Transverse colon (tissue), 4 donors: ENCODE measurements around the gene GRK3.

Source experiments
- EP300 ChIP-seq: sonication (generic); formaldehyde crosslinking; IDR thresholded peaks from one replicate; pipeline ENCODE4 v1.6.1; 2017; ENCODE audit warnings: antibody characterized with exemption, low read depth
- POLR2AphosphoS5 ChIP-seq, 3 donors: sonication (generic); formaldehyde crosslinking; IDR thresholded peaks; one replicate each; pipeline ENCODE4 v1.6.1; 2016; ENCODE audit warnings: antibody characterized with exemption in 3 of 3
- TF ChIP-seq, protein P1 (sequence below), 5 experiments: fragments of 200-600 bp in 3 of 5; fragments of 450-650 bp in 2 of 5; sonication (generic) in 3 of 5; IDR thresholded peaks; 1 replicate in 2 of 5; 2 replicates in 3 of 5; pipeline ENCODE4 v1.5.1; 2016 to 2017; ENCODE audit warnings: antibody characterized with exemption in 5 of 5, inconsistent platforms in 3 of 5, mild to moderate bottlenecking in 2 of 5, moderate library complexity in 1 of 5

DNA sequence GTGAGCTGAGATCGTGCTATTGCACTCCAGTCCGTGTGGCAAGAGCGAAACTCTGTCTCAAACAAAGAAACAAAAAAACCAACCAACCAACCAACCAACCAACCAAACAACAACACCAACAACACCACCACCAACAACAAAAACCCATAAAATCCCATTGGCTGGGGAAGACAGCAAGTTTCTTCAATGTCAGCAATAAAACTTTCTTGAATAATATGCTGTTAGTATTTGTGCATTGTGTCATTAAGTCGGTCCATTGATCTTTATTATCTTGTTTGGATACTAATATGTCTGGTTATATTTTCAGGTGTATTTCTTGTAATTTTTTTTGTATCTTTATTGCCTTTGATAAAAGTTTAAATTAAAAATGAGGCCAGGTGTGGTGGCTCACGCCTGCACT lies 9.4 kb downstream of the GRK3 start:
- no peak for TF ChIP-seq POLR2AphosphoS5 (IDR thresholded peaks at IDR 0.05)
- TF ChIP-seq EP300 = no peak
- TF ChIP-seq, protein P1, sequence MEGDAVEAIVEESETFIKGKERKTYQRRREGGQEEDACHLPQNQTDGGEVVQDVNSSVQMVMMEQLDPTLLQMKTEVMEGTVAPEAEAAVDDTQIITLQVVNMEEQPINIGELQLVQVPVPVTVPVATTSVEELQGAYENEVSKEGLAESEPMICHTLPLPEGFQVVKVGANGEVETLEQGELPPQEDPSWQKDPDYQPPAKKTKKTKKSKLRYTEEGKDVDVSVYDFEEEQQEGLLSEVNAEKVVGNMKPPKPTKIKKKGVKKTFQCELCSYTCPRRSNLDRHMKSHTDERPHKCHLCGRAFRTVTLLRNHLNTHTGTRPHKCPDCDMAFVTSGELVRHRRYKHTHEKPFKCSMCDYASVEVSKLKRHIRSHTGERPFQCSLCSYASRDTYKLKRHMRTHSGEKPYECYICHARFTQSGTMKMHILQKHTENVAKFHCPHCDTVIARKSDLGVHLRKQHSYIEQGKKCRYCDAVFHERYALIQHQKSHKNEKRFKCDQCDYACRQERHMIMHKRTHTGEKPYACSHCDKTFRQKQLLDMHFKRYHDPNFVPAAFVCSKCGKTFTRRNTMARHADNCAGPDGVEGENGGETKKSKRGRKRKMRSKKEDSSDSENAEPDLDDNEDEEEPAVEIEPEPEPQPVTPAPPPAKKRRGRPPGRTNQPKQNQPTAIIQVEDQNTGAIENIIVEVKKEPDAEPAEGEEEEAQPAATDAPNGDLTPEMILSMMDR (IDR thresholded peaks at IDR 0.05) = no peak
